Fibroblast of the conjunctiva (primary cell): ENCODE measurements around the gene GATA3.

ENCODE experiments used
- DNase-seq: peaks from one replicate; pipeline ENCODE4 v3.0.0-alpha.2; 2010; ENCODE audit warnings: low read depth

GATA3 gene

DNA sequence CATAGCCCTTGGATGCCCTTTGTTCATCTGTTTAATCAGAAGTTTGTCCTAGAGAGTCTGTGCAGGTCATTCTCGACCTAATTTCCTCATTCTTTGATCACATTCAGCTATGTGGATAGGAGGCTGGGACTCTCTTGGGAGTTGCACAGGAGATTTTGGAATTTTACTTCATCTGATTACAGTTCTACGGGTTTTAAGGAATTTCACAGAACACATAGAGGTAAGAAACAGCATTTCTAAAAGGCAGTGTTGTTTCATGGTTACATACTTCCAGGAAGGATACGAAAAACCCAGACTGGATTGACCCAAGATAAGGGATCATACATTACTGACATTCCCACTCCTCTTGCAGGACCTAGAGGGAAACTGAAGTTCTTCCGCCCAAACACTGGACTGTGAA, 45.9 kb downstream of the GATA3 start:
- no peak for DNase-seq

DNA sequence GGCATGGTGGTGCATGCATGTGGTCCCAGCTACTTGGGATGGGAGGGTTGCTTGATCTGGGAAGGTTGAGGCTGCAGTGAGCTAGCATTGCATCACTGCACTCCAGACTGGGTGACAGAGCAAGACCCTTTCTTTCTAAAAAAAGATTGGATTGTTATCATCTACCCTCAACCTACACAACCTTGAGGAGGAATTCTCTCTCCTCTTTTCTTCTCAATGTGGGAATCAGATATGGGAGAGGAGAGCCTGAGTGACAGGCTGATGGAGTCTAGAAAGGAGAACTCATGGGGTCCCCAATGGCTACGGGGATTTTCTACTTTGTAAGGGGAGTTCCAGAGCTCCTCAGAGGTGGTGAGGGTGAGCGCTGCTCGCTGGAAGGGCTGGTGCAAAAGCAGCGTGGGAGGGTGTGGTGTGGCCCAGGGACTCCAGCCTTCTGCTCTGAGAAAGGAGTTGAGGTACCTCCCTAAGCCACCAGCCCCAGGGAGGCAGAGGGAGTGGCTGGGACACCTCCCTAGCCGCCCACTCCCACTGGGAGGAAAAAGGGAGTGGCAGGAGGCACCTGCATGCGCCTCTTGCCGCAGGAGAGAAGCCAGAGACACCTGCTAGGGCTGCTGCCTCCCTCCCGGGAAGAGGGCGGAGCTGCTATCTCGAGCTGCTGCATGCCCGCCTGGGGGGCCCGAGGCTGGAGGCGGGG, 48.4 kb downstream of the GATA3 start:
- DNase-seq = no peak

DNA sequence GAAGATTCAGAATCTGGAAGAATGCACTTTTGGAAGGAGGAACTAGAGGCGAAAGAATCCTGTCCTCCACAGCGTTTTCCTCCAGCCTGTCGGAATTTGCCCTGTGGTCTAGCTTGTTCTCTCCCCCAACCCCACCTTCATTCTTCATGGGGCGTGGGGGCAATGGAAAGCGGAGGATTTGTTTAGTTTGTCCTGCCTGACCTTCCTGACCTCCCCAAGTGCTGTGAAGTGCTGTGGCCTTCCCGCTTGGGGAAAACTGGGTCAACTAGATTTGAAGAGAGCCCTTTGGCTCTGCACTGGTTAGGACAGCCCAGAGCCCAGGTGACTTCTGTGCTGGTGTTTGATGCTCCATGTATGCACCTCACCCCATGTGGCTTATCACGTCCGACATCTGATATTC, 49.1 kb downstream of the GATA3 start:
- no peak for DNase-seq

DNA sequence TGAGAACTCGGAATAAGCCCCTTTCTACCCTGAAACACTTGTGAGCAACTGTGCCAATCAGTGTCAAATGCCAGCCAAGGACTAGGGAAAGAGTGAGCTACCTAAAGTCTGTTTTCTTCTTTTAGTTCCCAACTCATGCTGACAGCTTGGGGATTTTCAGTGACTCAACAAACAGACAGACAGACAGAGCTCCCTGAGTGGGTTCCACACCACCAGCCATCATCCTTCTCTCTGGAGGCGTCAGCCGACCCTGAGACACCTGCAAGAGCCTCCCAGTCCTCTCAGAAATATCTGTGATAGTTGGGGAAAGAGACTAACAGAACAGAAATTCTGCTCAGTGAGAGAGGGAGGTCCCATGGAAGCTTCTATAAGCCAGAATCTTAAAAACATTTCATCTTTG, 49.5 kb downstream of the GATA3 start:
- no peak for DNase-seq

DNA sequence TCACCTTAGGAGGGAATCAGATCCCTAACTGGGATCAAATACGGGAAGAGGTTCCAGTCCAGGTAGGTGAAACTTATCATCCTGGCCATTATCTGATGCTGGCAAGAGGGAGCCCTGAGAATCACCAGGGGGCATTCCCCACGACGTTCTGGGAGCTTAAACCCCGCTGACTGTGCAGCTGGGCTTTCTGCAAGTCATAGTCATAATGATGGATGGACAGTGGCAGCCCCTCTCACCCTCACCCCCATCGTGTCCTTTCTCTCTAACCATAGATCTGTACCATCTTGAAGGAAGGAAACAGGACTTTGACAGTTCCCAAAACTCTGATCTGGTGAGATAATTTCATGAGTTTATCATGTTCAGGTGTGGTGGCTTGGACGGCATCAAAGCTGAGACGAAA, 50.2 kb downstream of the GATA3 start:
- DNase-seq = no peak

DNA sequence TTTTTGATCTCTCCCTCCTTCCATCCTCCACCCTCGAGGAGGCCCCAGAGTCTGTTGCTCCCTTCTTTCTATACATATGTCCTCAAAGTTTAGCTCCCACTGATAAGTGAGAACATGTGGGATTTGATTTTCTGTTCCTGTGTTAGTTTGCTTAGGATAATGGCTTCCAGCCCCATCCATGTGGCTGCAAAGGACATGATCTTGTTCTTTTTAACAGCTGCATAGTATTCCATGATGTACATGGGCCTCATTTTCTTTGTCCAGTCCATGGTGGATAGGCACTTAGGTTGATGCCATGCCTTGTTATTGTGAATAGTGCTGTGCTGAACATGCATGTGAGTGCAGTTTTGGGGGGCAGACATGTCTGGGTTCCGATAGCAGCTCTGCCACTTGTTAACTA, 51.4 kb downstream of the GATA3 start:
- no peak for DNase-seq

DNA sequence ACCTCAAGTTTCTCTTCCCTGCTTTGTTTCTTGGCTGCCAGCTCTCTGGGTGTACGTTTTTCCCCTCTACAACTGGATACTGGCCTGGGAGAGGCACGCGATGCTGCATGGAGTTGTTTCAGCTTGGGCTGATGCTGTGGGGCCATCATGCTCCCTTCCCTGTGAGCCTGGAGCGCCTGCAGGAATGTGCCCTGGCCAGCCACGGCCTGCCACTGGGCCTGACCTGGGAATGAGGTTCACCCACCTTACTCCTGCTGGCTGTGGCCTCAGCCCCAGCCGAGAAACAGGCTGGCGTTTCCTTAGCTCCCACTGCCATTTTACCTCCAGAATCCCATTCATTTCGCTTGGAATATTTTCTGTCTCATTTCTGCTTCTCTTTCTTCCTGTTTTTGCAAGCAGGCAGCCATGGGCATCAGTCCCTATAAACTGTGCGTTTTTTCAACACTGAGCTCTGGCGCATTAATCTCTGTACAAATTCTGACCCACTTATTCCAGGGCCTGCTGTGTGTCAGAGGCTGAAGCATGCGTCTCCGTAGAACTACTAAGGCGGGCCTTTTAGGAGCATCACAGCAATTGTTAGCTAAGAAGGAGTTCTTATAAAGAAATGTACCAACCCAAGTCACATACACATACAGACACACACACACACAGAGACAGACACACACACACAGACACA, 57.9 kb downstream of the GATA3 start:
- no peak for DNase-seq

DNA sequence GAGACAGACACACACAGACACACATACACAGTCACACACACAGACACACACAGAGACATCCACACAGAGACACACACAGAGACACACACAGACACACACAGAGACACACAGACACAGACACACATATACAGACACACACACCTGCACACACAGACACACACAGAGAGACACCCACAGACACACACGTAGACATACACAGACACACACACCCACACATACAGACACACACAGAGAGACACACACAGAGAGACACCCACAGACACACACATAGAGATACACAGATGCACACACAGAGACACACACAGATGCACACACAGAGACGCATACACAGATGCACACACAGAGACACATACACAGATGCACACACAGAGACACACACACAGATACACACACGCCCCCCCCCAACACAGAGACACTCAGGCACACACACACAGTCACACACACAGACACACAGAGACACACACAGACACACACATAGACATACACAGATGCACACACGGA, 58.5 kb downstream of the GATA3 start:
- no peak for DNase-seq

DNA sequence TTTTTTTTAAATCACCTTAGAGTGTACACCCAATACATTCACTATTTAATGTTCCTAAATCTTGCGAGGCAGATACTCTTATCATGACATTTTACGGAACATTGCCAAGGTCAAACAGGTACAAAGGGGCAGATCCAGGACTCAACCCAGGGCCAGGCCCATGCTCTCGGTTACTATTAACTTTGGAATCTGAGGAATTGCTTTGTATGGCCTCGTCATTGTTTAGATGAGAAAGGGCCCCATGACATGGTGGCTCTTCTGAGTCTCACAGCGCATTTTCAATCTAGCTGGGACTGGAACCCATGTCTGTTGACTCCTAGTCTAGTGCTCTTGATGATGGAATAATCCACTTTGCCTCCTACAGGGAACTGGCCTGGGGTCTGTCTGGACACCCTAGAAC, 59.1 kb downstream of the GATA3 start:
- no peak for DNase-seq

DNA sequence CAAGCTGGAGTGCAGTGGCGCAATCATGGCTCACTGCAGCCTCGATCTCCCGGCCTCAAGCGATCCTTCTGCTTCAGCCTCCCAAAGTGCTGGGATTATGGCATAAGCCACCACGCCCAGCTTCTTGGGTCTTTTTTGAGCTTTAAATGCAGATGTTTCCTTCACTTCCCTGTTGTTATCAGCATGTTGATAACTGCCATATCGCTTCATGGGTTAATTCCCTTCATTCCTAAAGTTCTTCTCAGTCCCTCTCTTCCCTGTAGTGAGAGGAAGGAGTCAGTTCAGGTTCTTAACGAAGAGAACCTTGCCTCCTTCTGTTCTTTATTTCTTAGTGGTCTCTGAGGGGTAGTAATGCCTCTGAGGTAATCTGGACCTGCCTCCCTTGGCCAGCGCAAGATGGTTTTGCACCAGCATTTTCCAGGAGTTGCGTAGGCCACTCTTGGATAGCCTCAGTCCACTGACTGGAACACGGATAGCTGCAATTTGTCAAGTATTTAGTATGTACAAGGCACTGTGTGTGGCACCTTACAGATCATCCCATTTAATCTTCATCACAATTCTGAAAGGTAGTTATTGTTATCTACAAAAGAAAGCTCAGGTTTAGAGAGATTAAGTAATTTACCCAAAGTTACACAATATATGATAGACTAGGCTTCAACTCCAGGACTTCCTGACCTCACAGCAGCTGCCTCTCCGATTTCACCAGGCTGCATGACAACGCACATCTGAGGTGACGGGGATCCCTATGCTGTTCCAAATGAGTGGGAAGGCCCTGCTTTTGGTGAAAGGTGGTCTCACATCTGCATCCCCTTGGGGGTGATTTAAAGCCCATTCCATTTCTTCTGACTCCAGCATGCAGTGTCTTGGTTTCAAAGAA, 60.5 kb downstream of the GATA3 start:
- DNase-seq = no peak

DNA sequence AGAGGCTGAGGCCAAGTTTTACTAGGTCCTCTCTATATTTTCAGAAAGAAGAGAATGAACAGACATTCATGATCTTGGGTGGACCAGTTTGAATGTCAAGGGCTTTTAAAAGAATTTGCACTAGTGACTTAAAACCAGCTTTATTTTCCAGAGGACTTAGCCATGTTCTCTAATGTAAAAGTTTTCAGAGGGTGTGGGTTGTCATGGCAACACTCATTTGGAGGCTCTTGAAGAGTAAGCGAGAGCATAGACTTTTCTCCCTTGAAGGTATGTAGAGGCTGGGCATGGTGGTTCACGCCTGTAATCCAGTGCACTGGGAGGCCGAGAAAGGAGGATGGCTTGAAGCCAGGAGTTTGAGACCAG, 61.1 kb downstream of the GATA3 start:
- no peak for DNase-seq

DNA sequence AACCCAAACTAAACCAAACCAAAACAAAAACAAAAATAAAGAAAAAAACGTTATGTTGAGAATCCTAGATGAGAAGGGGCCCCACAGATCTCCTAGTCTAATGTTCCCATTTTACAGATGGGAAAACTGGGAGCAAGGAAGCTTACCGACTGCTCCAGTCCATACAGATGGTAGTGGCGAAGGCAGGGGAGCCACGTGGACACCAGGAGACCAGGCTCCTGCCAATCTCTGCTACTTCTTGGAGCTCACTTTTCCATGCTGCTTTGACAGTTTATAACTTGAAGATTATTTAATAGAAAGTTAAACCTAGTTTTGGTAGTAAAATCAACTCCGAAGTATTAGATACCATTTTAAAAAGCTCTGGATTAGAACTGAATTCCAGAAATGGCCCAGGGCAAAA, 62.0 kb downstream of the GATA3 start:
- DNase-seq = no peak

DNA sequence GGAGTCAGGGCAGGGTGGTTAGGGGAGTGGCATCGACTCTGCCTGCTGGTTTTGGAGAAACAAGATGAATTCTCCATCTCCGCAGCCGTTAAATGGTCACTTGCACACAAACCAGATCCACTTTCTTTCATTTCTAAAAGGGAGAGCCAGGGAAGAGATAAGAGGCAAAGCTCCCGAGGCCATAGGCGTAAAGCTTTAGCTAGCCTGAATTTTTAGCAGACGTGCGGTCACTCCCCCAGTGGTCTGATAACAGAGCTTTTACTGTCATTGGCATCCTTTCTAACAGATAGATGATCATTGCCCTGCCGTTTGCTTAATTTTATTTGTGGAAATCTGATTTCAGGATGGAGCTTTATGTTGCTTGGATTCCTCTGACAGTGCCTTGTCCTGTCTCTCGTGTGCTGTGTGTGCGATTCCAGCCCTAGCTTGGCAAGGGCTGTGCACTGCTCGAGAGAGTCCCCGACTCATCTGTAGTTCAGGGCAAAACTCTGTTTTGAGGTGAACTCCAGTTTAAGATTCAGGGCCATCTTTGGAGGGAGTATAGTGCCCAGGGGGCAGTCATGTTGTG, 62.5 kb downstream of the GATA3 start:
- no peak for DNase-seq

DNA sequence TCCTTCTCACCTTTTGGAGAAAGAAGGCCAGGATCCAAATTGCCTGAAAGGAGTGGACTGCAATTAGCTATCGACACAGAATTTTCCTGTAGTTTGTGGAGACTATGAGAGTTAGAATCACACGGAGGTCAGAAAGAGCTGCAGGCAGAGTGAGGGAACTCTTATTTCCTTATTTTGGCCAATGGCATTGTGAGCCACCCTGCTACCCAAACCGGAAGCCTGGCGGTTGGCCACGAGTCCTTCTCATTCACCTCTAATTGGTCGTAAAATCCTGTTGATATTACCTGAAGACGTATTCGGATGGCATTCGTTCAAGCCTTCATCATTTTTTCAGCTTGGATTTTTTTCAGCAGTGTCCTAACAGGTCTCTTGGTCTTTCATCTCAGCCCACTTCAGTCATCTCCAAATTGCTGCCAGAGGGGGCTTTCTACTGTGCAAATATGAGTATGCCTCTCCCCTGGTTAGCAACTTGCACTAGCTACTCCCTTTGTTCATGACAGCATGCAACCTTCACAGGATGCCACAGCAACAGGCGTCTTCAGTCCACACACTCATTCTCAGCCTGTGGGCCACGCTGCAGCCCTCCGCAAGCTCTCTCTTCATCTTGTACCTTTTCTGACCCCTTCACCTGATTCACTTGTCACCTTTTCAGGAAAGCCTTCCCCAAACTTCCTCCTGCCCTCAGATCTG, 66.9 kb downstream of the GATA3 start:
- DNase-seq = no peak

DNA sequence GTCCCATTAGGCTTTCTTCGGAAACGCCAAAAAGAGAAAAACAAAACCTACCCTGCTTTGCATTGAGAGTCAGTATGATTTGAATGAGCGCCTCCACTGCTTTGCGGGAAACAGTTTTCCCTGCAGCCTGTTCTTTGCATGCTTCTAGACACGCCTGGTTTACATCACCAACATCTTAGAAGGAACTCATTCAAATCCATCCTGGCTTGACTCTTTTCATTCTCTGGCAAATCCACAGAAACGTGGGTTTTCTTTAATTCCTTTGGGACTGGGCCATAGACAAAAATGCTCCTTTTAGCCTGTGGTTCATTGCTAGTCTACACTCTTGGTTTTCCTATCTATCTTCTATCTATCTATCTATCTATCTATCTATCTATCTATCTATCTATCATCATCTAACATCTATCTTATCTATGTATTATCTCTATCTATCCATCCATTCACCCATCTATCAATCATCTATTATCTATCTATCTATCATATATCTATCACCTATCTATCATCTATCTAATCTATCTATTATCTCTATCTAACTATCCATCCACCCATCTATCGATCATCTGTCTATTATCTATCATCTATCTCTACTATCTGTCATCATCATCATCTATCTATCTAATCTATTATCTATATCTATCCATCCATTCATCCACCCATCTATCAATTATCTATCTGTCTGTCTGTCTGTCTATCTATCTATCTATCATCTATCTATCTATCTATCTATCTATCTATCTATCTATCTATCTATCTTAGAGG, 68.3 kb downstream of the GATA3 start:
- no peak for DNase-seq

DNA sequence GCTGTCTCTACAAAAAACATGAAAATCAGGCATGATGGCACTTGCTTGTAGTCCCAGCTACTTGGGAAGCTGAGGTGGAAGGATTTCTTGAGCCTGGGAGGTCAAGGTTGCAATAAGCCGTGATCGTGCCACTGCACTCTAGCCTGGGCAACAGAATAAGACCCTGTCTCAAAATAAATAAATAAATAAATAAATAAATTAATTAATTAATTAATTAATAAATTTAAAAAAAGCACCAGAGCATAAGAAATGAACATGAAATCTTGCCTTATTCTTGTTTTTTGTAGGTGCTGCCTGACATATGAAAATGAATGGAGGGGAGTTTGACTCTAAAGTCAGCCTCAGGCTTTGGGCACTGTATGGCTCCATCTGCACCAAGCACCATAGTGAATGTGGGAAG, 69.9 kb downstream of the GATA3 start:
- DNase-seq = no peak
